ENCODE results near the gene UBE2E2.

DNA sequence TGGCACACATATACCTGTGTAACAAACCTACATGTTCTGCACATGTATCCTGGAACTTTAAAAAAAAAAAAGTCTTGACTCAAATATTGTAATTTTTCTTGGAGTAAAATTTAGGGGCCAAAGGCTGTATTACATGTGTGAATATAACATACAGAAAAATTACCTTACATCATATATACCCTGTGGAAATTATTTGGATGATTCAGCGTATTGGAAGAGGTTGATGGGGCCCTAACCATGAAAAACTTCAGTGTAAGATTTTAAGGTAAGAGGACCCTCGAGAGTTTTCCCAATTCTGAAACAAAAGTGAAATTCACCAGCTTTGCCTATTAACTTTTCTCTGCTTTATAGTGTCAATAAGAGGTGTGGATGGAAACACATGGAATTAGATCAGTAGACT lies 56.4 kb downstream of the UBE2E2 start:
- no peak for TF ChIP-seq SUZ12 (IDR thresholded peaks at IDR 0.05; ENCODE audit: extremely low read depth, insufficient read depth, insufficient read length)
- no peak for TF ChIP-seq ZNF274 (IDR thresholded peaks at IDR 0.05; ENCODE audit: low read depth, low read length)
- no peak for TF ChIP-seq YY1 (IDR thresholded peaks at IDR 0.05; ENCODE audit: insufficient read depth, insufficient read length)

Data from NT2/D1 (cell line).